Hepatocyte (in vitro differentiated cells): ENCODE measurements around the gene S100A3.

Source experiments
- EZH2 ChIP-seq: fragments of 200-600 bp; sonication (generic); IDR thresholded peaks from 2 replicates; pipeline ENCODE4 v1.6.1; 2016; ENCODE audit warnings: antibody characterized with exemption, mild to moderate bottlenecking, borderline replicate concordance
- EZH2phosphoT487 ChIP-seq: fragments of 200-600 bp; sonication (generic); IDR thresholded peaks from one replicate; pipeline ENCODE4 v1.6.1; 2018; ENCODE audit warnings: antibody characterized with exemption, mild to moderate bottlenecking, low read depth, moderate library complexity; ENCODE audit not compliant: unreplicated experiment, severe bottlenecking
- TF ChIP-seq, protein P1 (sequence below): fragments of 200-600 bp; sonication (generic); IDR thresholded peaks from 2 replicates; pipeline ENCODE4 v1.5.1; 2016; ENCODE audit warnings: antibody characterized with exemption, mild to moderate bottlenecking; ENCODE audit not compliant: poor library complexity

DNA sequence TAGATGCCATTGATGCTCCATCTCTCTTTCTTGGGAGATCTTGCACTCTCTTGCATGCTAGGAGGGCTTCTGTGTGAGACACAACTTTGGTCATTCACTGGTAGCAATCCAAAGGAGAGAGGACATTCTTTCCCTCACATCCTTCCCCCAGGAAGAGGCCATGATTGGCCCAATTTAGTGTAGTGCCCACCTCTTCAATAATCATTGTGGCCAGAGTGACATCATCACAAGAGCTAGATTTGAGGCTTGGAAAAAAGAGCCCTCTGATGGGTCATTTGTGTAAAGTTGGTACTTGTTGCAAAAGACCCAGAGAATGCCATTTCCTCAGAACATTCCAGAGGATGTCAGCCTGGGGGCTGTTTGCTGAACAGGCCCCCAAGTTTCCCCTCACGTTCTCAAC lies 43.5 kb downstream of the S100A3 start:
- TF ChIP-seq, protein P1, sequence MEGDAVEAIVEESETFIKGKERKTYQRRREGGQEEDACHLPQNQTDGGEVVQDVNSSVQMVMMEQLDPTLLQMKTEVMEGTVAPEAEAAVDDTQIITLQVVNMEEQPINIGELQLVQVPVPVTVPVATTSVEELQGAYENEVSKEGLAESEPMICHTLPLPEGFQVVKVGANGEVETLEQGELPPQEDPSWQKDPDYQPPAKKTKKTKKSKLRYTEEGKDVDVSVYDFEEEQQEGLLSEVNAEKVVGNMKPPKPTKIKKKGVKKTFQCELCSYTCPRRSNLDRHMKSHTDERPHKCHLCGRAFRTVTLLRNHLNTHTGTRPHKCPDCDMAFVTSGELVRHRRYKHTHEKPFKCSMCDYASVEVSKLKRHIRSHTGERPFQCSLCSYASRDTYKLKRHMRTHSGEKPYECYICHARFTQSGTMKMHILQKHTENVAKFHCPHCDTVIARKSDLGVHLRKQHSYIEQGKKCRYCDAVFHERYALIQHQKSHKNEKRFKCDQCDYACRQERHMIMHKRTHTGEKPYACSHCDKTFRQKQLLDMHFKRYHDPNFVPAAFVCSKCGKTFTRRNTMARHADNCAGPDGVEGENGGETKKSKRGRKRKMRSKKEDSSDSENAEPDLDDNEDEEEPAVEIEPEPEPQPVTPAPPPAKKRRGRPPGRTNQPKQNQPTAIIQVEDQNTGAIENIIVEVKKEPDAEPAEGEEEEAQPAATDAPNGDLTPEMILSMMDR: no peak
- TF ChIP-seq EZH2 (no peak), EZH2phosphoT487 (no peak)
